PC-3 (cell line): ENCODE measurements around the gene AGFG1. TPM values are rescaled to one million over a fixed set of nuclear protein-coding genes. Genes with fewer than 3 reads are reported as not detected.

Experiments used
- ATAC-seq: fragments of 200-7000 bp; cut with Tn5 transposase; 2 replicates; pipeline ENCODE4 v1.9.1; 2020; ENCODE audit warnings: mild to moderate bottlenecking, moderate library complexity
- BruUV-seq: library from RNA; stranded (reverse); fragments of 400-500 nt; replicated peaks from 2 replicates; lab custom pipeline; 2021; lab: Mats Ljungman, UMichigan
- CTCF ChIA-PET: fragments of 300-600 bp; sonication (Branson Sonifier 250); formaldehyde crosslinking; loops from one replicate; lab custom pipeline; 2022; ENCODE audit warnings: antibody characterized with exemption; lab: Charles Lee
- POLR2A ChIA-PET: fragments of 300-600 bp; sonication (Branson Sonifier 250); formaldehyde crosslinking; loops from one replicate; lab custom pipeline; 2022; ENCODE audit warnings: antibody characterized with exemption; ENCODE audit not compliant: unreplicated experiment; lab: Charles Lee
- DNase-seq: peaks from one replicate; pipeline ENCODE4 v3.0.0-alpha.2; 2015
- H2AFZ ChIP-seq: fragments of 300-600 bp; sonication (generic); 2 replicates; pipeline ENCODE4 v1.6.0; 2016; ENCODE audit warnings: antibody characterized with exemption, low read length
- H3F3A ChIP-seq: fragments of 300-600 bp; sonication (generic); one replicate; pipeline ENCODE4 v1.6.0; 2017; ENCODE audit warnings: antibody characterized with exemption, low read length, control low read depth, mild to moderate bottlenecking; ENCODE audit not compliant: unreplicated experiment
- H3K27ac ChIP-seq: fragments of 300-600 bp; sonication (generic); 2 replicates; pipeline ENCODE4 v1.5.1; 2016; ENCODE audit warnings: mild to moderate bottlenecking, low read length
- H3K27me3 ChIP-seq: fragments of 300-600 bp; sonication (generic); 2 replicates; pipeline ENCODE4 v1.6.1; 2016; ENCODE audit warnings: low read length, mixed read lengths
- H3K36me3 ChIP-seq: fragments of 300-600 bp; sonication (generic); 2 replicates; pipeline ENCODE4 v1.6.1; 2016; ENCODE audit warnings: low read depth, mixed run types, low read length, mixed read lengths
- H3K4me1 ChIP-seq: fragments of 300-600 bp; sonication (generic); 2 replicates; pipeline ENCODE4 v1.5.1; 2016; ENCODE audit warnings: low read length; ENCODE audit not compliant: insufficient read depth
- H3K4me2 ChIP-seq: fragments of 300-600 bp; sonication (generic); 2 replicates; pipeline ENCODE4 v1.6.0; 2016; ENCODE audit warnings: low read length
- H3K4me3 ChIP-seq: fragments of 300-600 bp; sonication (generic); 2 replicates; pipeline ENCODE4 v1.5.1; 2016; ENCODE audit warnings: mild to moderate bottlenecking, low read length, mixed read lengths
- H3K79me2 ChIP-seq: fragments of 300-600 bp; sonication (generic); 2 replicates; pipeline ENCODE4 v1.6.1; 2017; ENCODE audit warnings: low read length, mixed read lengths
- H3K9ac ChIP-seq: fragments of 300-600 bp; sonication (generic); 2 replicates; pipeline ENCODE4 v1.6.0; 2016; ENCODE audit warnings: mild to moderate bottlenecking, low read length
- H3K9me2 ChIP-seq: fragments of 300-600 bp; sonication (generic); replicated peaks from 2 replicates; pipeline ENCODE4 v1.6.1; 2016; ENCODE audit warnings: mixed run types, low read length, mixed read lengths
- H3K9me3 ChIP-seq: fragments of 300-600 bp; sonication (generic); 2 replicates; pipeline ENCODE4 v1.6.1; 2016; ENCODE audit warnings: low read length, mixed read lengths
- H4K20me1 ChIP-seq: fragments of 300-600 bp; sonication (generic); 2 replicates; pipeline ENCODE4 v1.6.1; 2016; ENCODE audit warnings: low read length, mixed read lengths
- CTCF ChIP-seq: fragments of 300-600 bp; sonication (generic); conservative IDR thresholded peaks from 2 replicates; pipeline ENCODE4 v1.5.1; 2017; ENCODE audit warnings: antibody characterized with exemption, low read depth, mild to moderate bottlenecking, low read length
- EZH2 ChIP-seq: fragments of 300-600 bp; sonication (generic); IDR thresholded peaks from one replicate; pipeline ENCODE4 v1.6.1; 2017; ENCODE audit warnings: antibody characterized with exemption, mild to moderate bottlenecking, low read length; ENCODE audit not compliant: unreplicated experiment
- EZH2phosphoT487 ChIP-seq: fragments of 300-600 bp; sonication (generic); IDR thresholded peaks from 2 replicates; pipeline ENCODE4 v1.6.1; 2018; ENCODE audit warnings: mild to moderate bottlenecking, antibody characterized with exemption, low read length, borderline replicate concordance
- intact Hi-C: fragments of 100-400 bp; cut with micrococcal nuclease; formaldehyde crosslinking; loops from 2 replicates; pipeline ENCODE4 v1.9.0; 2023
- total RNA-seq: library from RNA; depleted of rRNA; stranded (reverse); fragments of >200 nt; gene quantifications from 2 replicates; pipeline ENCODE4 v1.2.3, GENCODE V29; 2014

Gene AGFG1
- total RNA-seq, 1 experiment from 2014 or later: 56.3 TPM

- ATAC-seq: no peak
- POLR2A ChIA-PET: no interaction called here
- CTCF ChIA-PET: no interaction called here
- no peaks in the 10 kb centered on the region for H3K27me3 ChIP-seq
- H3K4me1 ChIP-seq: no peaks in the 10 kb centered on the region
- no peak overlapping the region for H2AFZ ChIP-seq
- H3F3A ChIP-seq: no peaks in the 10 kb centered on the region
- no peak for DNase-seq
- no peaks in the 10 kb centered on the region for H3K9me3 ChIP-seq
- no TSS peak for BruUV-seq
- intact Hi-C loops: no loop called here
- H3K36me3 ChIP-seq: peaks cover 42% of the 10 kb centered on the region; the same call in 1 of the 2 replicates
- no peak overlapping the region for H3K9ac ChIP-seq
- no peaks in the 10 kb centered on the region for H4K20me1 ChIP-seq
- no peaks in the 10 kb centered on the region for H3K9me2 ChIP-seq
- peaks cover 33% of the 10 kb centered on the region for H3K79me2 ChIP-seq
- TF ChIP-seq CTCF (no peak), EZH2phosphoT487 (no peak), EZH2 (no peak)
- H3K4me2 ChIP-seq: no peak overlapping the region
- H3K27ac ChIP-seq: no peak overlapping the region
- H3K4me3 ChIP-seq: no peak overlapping the region
Measured at GRCh38 chr2:227524665-227525064, 52.7 kb downstream of the AGFG1 start.

- Histone ChIP-seq H3F3A (no peaks in the 10 kb centered on the region), H3K27ac (no peak overlapping the region), H3K27me3 (no peaks in the 10 kb centered on the region), H3K9ac (no peak overlapping the region), H4K20me1 (0 out of 2 replicates have a peak, but pooled peaks cover 3% of the 10 kb centered on the region), H3K9me2 (no peaks in the 10 kb centered on the region), H3K4me1 (no peaks in the 10 kb centered on the region), H2AFZ (no peak overlapping the region), H3K4me3 (no peak overlapping the region), H3K36me3 (peaks cover 47% of the 10 kb centered on the region; the same call in 1 of the 2 replicates), H3K79me2 (peaks cover 10% of the 10 kb centered on the region), H3K4me2 (no peak overlapping the region), H3K9me3 (no peaks in the 10 kb centered on the region)
- POLR2A ChIA-PET: no interaction called here
- TF ChIP-seq EZH2 (no peak), CTCF (no peak), EZH2phosphoT487 (no peak)
- CTCF ChIA-PET: no interaction called here
- DNase-seq (no peak), ATAC-seq (no peak)
- intact Hi-C loops: no loop called here
- BruUV-seq: no TSS peak
Measured at GRCh38 chr2:227527351-227527750, 55.4 kb downstream of the AGFG1 start.

- intact Hi-C loops: no loop called here
- ChIA-PET CTCF (no interaction called here), POLR2A (no interaction called here)
- ATAC-seq: no peak
- Histone ChIP-seq H3K4me3 (no peak overlapping the region), H4K20me1 (0 out of 2 replicates have a peak, but pooled peaks cover 3% of the 10 kb centered on the region), H3K36me3 (peaks cover 55% of the 10 kb centered on the region; the same call in 1 of the 2 replicates), H3K4me2 (no peak overlapping the region), H3K4me1 (no peaks in the 10 kb centered on the region), H3K27me3 (no peaks in the 10 kb centered on the region), H3K79me2 (0 out of 2 replicates have a peak, but pooled peaks cover 4% of the 10 kb centered on the region), H3K9ac (no peak overlapping the region), H3K9me2 (no peaks in the 10 kb centered on the region), H2AFZ (no peak overlapping the region), H3K27ac (no peak overlapping the region), H3K9me3 (no peaks in the 10 kb centered on the region), H3F3A (no peaks in the 10 kb centered on the region)
- BruUV-seq: no TSS peak
- no peak for DNase-seq
- TF ChIP-seq CTCF (no peak), EZH2 (no peak), EZH2phosphoT487 (no peak)
Measured at GRCh38 chr2:227528803-227529202, 56.8 kb downstream of the AGFG1 start.
